HepG2 (cell line): Measurements from ENCODE around the gene UPK1A. TPM values are rescaled to one million over a fixed set of nuclear protein-coding genes. Genes with fewer than 3 reads are reported as not detected.
A peak's percentile ranks its signal among the peaks of the same experiment; 100 is the strongest.

Experiments used
- ATAC-seq: fragments of 200-7000 bp; cut with Tn5 transposase; 3 replicates; pipeline ENCODE4 v1.9.1; 2020; ENCODE audit warnings: mild to moderate bottlenecking, moderate library complexity
- BruUV-seq: library from RNA; stranded (reverse); fragments of 400-500 nt; replicated peaks from 2 replicates; lab custom pipeline; 2021; lab: Mats Ljungman, UMichigan
- CTCF ChIA-PET: fragments of 300-600 bp; formaldehyde crosslinking; extraction: SDS; loops from one replicate; lab custom pipeline; 2021; ENCODE audit warnings: low total read pairs, inconsistent platforms, low intra/inter-chr PET ratio; lab: Yijun Ruan, JAX
- POLR2A ChIA-PET: fragments of 350-600 bp; sonication (Branson Sonifier 250); formaldehyde crosslinking; loops from one replicate; lab custom pipeline; 2020; ENCODE audit warnings: antibody characterized with exemption, inconsistent platforms; lab: Yijun Ruan, JAX
- DNase-seq: peaks from one replicate; pipeline ENCODE4 v3.0.0-alpha.2; 2015; ENCODE audit warnings: low spot score
- FAIRE-seq: peaks from 3 replicates; lab custom pipeline; 2011; peaks lifted over from hg19 to GRCh38; lab: Jason Lieb, UNC
- H2AFZ ChIP-seq: one replicate; pipeline ENCODE4 v1.6.1; 2011; ENCODE audit warnings: low read length, inconsistent platforms
- H3K27ac ChIP-seq: fragments of 300-600 bp; 3 replicates; pipeline ENCODE4 v1.8.0; 2011; ENCODE audit warnings: mixed run types, mild to moderate bottlenecking, mixed read lengths, low read length, inconsistent platforms; ENCODE audit not compliant: insufficient read depth; ENCODE audit errors: extremely low read length
- H3K27me3 ChIP-seq, 2 experiments: fragments of 200-600 bp in 1 of 2; 2 replicates in 1 of 2; 3 replicates in 1 of 2; pipeline versions ENCODE4 v1.6.0 to v1.8.0; 2011; ENCODE audit warnings: low read length in 2 of 2, mild to moderate bottlenecking in 2 of 2, moderate library complexity in 2 of 2, inconsistent platforms in 1 of 2; ENCODE audit not compliant: insufficient read depth in 2 of 2, control insufficient read depth in 1 of 2
- H3K36me3 ChIP-seq, 2 experiments: fragments of 200-600 bp in 1 of 2; replicated peaks in 1 of 2; 2 replicates in 1 of 2; 3 replicates in 1 of 2; pipeline versions ENCODE4 v1.5.1 to v1.8.0; 2011; ENCODE audit warnings: low read length in 2 of 2, inconsistent platforms in 1 of 2; ENCODE audit not compliant: insufficient read depth in 2 of 2, control insufficient read depth in 1 of 2
- H3K4me1 ChIP-seq: 2 replicates; pipeline ENCODE4 v1.5.1; 2012; ENCODE audit warnings: low read length, inconsistent platforms; ENCODE audit not compliant: insufficient read depth
- H3K4me2 ChIP-seq: 2 replicates; pipeline ENCODE4 v1.6.0; 2011; ENCODE audit warnings: low read depth, low read length, inconsistent platforms
- H3K4me3 ChIP-seq, 3 experiments: fragments of 200-600 bp in 1 of 3; sonication (generic), shearing (Covaris generic) in 1 of 3; replicated peaks in 1 of 3; 2 replicates each; pipeline ENCODE4 v1.5.1; 2011 to 2016; ENCODE audit warnings: low read length in 3 of 3, inconsistent platforms in 2 of 3, low read depth in 2 of 3, mild to moderate bottlenecking in 2 of 3, control low read depth in 1 of 3, mixed read lengths in 1 of 3; ENCODE audit not compliant: insufficient read depth in 1 of 3
- H3K79me2 ChIP-seq: one replicate; pipeline ENCODE4 v1.6.1; 2011; ENCODE audit warnings: low read length, inconsistent platforms; ENCODE audit not compliant: insufficient read depth
- H3K9ac ChIP-seq: 2 replicates; pipeline ENCODE4 v1.6.0; 2011; ENCODE audit warnings: mild to moderate bottlenecking, low read depth, low read length, inconsistent platforms; ENCODE audit not compliant: insufficient read depth
- H3K9me3 ChIP-seq: 2 replicates; pipeline ENCODE4 v1.5.1; 2012; ENCODE audit warnings: mild to moderate bottlenecking, low read length
- H4K20me1 ChIP-seq: 2 replicates; pipeline ENCODE4 v1.6.0; 2011; ENCODE audit warnings: inconsistent platforms, mild to moderate bottlenecking, low read length, moderate library complexity; ENCODE audit not compliant: insufficient read depth
- CREM ChIP-seq, 2 experiments: sonication (generic) in 1 of 2; formaldehyde crosslinking in 1 of 2; IDR thresholded peaks; 2 replicates each; pipeline versions ENCODE4 v1.4.0 to v1.6.1; 2016 to 2020; ENCODE audit warnings: antibody characterized with exemption in 1 of 2, mild to moderate bottlenecking in 1 of 2, missing genetic modification reagents in 1 of 2
- MED8 ChIP-seq: sonication (generic); formaldehyde crosslinking; IDR thresholded peaks from 2 replicates; pipeline ENCODE4 v1.8.1; 2023; ENCODE audit warnings: mild to moderate bottlenecking, missing genetic modification reagents; ENCODE audit not compliant: insufficient replicate concordance
- MEF2D ChIP-seq: sonication (generic); formaldehyde crosslinking; IDR thresholded peaks from 2 replicates; pipeline ENCODE4 v1.5.1; 2020; ENCODE audit warnings: mild to moderate bottlenecking, missing genetic modification reagents
- RFXANK ChIP-seq: IDR thresholded peaks from 2 replicates; pipeline ENCODE4 v1.6.1; 2016
- TBX2 ChIP-seq: sonication (generic); formaldehyde crosslinking; IDR thresholded peaks from 2 replicates; pipeline ENCODE4 v1.5.0; 2020; ENCODE audit warnings: missing genetic modification reagents, mild to moderate bottlenecking, borderline replicate concordance
- TGIF2 ChIP-seq: IDR thresholded peaks from 2 replicates; pipeline ENCODE4 v1.6.1; 2016; ENCODE audit warnings: control low read depth, missing compliant biosample characterization
- ZNF224 ChIP-seq: sonication (generic); formaldehyde crosslinking; IDR thresholded peaks from 2 replicates; pipeline ENCODE4 v1.5.0; 2020; ENCODE audit warnings: mild to moderate bottlenecking, missing genetic modification reagents
- ZNF383 ChIP-seq: sonication (generic); formaldehyde crosslinking; IDR thresholded peaks from 2 replicates; pipeline ENCODE4 v1.4.0; 2020; ENCODE audit warnings: missing genetic modification reagents, mild to moderate bottlenecking, borderline replicate concordance
- WGBS: methylation state at CpG from one replicate; pipeline ENCODE4 v1.1.6; 2017; ENCODE audit warnings: low lambda C conversion rate; 5-methylcytosine and 5-hydroxymethylcytosine counted together
- in situ Hi-C: cut with HindIII; loops from 2 replicates; pipeline ENCODE4 v1.10.0; 2017; ENCODE audit warnings: low pct_unique_long_range_greater_than_20kb; ENCODE audit not compliant: extremely low pct_ligation_motif_present
- intact Hi-C: fragments of 100-400 bp; cut with micrococcal nuclease; formaldehyde crosslinking; loops from one replicate; pipeline ENCODE4 v1.10.0; 2022; ENCODE audit not compliant: unreplicated experiment
- polyA plus RNA-seq, 8 experiments: library from polyadenylated mRNA; depleted of rRNA in 3 of 8; stranded (reverse) in 7 of 8; unstranded in 1 of 8; fragments of >200 nt; fragmentation: Illumina TruSeq in 4 of 8; extraction: Trizol in 4 of 8; gene quantifications; 2 replicates each; pipeline versions ENCODE4 v1.2.1 to v1.2.3, GENCODE V29; 2011 to 2016; ENCODE audit warnings: low read depth in 4 of 8, missing spikeins in 1 of 8, mixed read lengths in 1 of 8; ENCODE audit not compliant: insufficient read depth in 1 of 8
- total RNA-seq, 5 experiments: library from RNA; depleted of rRNA; stranded (reverse); fragments of >200 nt; fragmentation: Illumina TruSeq; extraction: Trizol; gene quantifications; 2 replicates each; pipeline ENCODE4 v1.2.3, GENCODE V29; 2016; ENCODE audit warnings: low read depth in 1 of 5
- TF ChIP-seq, protein P1 (sequence below): sonication (generic); formaldehyde crosslinking; IDR thresholded peaks from 2 replicates; pipeline ENCODE4 v1.5.1; 2020; ENCODE audit warnings: missing genetic modification reagents, mild to moderate bottlenecking, borderline replicate concordance
- TF ChIP-seq, protein P2 (sequence below): sonication (generic); formaldehyde crosslinking; conservative IDR thresholded peaks from 2 replicates; pipeline ENCODE4 v1.4.0; 2020; ENCODE audit warnings: mild to moderate bottlenecking, missing genetic modification reagents, moderate library complexity
- TF ChIP-seq, protein P3 (sequence below): IDR thresholded peaks from 2 replicates; pipeline ENCODE4 v1.6.1; 2016; ENCODE audit warnings: mild to moderate bottlenecking
- TF ChIP-seq, protein P4 (sequence below): sonication (generic); formaldehyde crosslinking; IDR thresholded peaks from 2 replicates; pipeline ENCODE4 v1.5.0; 2020; ENCODE audit warnings: missing genetic modification reagents

Gene UPK1A
- total and polyA plus RNA-seq, 2 of the 13 experiments (the other 11 are each of a cell fraction or from before 2014, with no cell fraction given) = 2.9 TPM; not detected in 1

DNA sequence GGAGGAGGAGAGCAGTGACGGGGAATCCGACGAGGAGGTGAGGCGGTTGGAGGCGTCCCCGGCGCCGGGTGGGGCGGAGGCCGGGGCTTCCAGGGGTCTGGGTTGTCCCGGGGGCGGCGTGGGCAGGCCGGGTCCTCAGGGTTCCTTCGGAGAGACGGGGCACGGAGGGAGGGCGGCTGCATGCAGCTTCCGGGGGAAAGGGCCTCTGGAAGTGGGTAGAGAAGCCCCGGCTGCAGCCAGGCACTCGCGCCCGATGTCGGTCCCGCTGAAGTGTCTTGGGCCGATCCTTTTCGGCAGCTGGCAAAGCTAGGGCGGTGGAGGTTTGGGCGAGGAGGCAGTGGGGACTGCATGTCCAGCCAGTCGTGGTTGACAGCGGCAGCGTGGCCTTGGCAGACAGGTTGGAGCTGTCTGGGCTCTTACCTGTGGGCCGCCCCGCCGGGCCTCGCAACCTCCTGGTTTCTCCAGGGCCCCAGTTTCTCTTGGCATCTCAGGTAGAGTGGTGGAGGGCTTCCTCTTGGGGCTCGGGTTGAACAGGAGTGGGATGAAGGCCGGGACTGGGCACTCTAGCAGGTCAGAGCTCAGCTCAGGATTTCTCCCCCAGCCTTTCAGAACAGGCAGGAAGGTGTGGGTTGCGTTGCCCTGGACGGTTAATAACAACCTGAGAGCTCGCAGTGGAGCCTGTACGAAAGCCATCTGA lies 52.2 kb downstream of the UPK1A start (continued):
- TF ChIP-seq TBX2 (CRISPR knock-in tag) = peak; percentile 38; the same call in 1 of the 2 replicates
- TF ChIP-seq CREM (IDR thresholded peaks at IDR 0.05) = no peak
- no peak for TF ChIP-seq CREM (CRISPR knock-in tag; IDR thresholded peaks at IDR 0.05)
- peak; percentile 34; the same call in 1 of the 2 replicates for TF ChIP-seq TGIF2
- peak; percentile 20; the same call in 1 of the 2 replicates for TF ChIP-seq MEF2D (CRISPR knock-in tag)
- TF ChIP-seq, protein P1, sequence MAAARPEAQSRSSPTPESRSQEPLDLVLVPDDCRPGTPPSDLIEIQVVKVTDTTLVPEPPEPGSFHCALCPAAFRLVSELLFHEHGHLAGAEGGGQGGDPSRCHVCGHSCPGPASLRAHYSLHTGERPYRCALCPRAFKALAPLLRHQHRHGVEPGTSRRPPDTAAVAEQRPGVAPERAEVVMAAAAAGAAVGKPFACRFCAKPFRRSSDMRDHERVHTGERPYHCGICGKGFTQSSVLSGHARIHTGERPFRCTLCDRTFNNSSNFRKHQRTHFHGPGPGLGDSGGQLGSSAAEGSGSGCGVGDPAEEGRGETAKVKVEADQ (CRISPR knock-in tag) = peak; percentile 17; the same call in 1 of the 2 replicates
- TF ChIP-seq RFXANK = no peak

DNA sequence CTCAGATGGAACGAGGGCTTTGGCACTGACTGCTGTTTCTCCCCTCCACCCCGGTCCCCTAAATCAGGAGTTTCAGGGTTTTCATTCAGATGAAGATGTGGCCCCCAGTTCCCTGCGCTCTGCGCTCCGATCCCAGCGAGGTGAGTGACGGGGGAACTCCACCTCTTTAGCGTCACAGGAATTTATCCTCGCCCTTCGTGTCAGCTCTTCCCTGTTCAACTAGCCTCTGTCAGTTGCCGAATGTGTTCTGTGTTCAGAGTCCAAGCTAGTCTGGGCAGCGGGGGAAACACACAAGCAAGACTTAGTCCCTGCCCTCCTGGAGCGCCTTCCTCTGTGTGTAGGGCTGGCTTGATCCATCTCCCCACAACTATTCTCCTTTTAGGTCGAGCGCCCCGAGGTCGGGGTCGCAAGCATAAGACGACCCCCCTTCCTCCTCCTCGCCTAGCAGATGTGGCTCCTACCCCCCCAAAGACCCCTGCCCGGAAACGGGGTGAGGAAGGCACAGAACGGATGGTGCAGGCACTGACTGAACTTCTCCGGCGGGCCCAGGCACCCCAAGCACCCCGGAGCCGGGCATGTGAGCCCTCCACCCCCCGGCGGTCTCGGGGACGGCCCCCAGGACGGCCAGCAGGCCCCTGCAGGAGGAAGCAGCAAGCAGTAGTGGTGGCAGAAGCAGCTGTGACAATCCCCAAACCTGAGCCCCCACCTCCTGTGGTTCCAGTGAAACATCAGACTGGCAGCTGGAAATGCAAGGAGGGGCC lies 53.3 kb downstream of the UPK1A start:
- DNase-seq (peak; percentile 89), FAIRE-seq (peak; percentile 92), ATAC-seq (peak; percentile 53)
- in situ Hi-C loops = loop anchor here (5.0 kb wide), 1 partner anchor 172 kb away; the partner anchor contains the start of gene TMEM147
- Histone ChIP-seq H3K79me2 (peaks cover 21% of the 10 kb centered on the region), H3K27me3 (no peaks in the 10 kb centered on the region), H4K20me1 (peaks cover 8% of the 10 kb centered on the region), H2AFZ (no peak overlapping the region), H3K9me3 (no peaks in the 10 kb centered on the region), H3K4me2 (peak overlapping the region; percentile 84), H3K4me1 (peaks cover 28% of the 10 kb centered on the region), H3K4me3 (peak overlapping the region; percentile 93 to 99 (median 97)), H3K36me3 (peaks cover 20 to 40% of the 10 kb centered on the region in 2 experiments), H3K9ac (peak overlapping the region; percentile 88), H3K27ac (peak overlapping the region; percentile 67)
- WGBS = 30% methylated on average over 27 of the region's 32 CpGs
- TSS peak; percentile 44 for BruUV-seq
- POLR2A ChIA-PET = interaction anchor here (1.0 to 4.6 kb wide), 9 partner anchors 10 to 100 kb away, joined by 3 to 69 read pairs (median 4); partner anchors contain the start of genes LIN37, PSENEN and U2AF1L4
- CTCF ChIA-PET = interaction anchor here (7.0 kb wide), 1 partner anchor 25 kb away, joined by 201 read pairs; no protein-coding TSS in a partner anchor
- intact Hi-C loops = loop anchor here (2.0 kb wide), 1 partner anchor 21 kb away; no protein-coding TSS in a partner anchor
- TF ChIP-seq MED8 (CRISPR knock-in tag) = no peak
- TF ChIP-seq, protein P2, sequence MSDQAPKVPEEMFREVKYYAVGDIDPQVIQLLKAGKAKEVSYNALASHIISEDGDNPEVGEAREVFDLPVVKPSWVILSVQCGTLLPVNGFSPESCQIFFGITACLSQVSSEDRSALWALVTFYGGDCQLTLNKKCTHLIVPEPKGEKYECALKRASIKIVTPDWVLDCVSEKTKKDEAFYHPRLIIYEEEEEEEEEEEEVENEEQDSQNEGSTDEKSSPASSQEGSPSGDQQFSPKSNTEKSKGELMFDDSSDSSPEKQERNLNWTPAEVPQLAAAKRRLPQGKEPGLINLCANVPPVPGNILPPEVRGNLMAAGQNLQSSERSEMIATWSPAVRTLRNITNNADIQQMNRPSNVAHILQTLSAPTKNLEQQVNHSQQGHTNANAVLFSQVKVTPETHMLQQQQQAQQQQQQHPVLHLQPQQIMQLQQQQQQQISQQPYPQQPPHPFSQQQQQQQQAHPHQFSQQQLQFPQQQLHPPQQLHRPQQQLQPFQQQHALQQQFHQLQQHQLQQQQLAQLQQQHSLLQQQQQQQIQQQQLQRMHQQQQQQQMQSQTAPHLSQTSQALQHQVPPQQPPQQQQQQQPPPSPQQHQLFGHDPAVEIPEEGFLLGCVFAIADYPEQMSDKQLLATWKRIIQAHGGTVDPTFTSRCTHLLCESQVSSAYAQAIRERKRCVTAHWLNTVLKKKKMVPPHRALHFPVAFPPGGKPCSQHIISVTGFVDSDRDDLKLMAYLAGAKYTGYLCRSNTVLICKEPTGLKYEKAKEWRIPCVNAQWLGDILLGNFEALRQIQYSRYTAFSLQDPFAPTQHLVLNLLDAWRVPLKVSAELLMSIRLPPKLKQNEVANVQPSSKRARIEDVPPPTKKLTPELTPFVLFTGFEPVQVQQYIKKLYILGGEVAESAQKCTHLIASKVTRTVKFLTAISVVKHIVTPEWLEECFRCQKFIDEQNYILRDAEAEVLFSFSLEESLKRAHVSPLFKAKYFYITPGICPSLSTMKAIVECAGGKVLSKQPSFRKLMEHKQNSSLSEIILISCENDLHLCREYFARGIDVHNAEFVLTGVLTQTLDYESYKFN = peak; percentile 50
- TF ChIP-seq, protein P3, sequence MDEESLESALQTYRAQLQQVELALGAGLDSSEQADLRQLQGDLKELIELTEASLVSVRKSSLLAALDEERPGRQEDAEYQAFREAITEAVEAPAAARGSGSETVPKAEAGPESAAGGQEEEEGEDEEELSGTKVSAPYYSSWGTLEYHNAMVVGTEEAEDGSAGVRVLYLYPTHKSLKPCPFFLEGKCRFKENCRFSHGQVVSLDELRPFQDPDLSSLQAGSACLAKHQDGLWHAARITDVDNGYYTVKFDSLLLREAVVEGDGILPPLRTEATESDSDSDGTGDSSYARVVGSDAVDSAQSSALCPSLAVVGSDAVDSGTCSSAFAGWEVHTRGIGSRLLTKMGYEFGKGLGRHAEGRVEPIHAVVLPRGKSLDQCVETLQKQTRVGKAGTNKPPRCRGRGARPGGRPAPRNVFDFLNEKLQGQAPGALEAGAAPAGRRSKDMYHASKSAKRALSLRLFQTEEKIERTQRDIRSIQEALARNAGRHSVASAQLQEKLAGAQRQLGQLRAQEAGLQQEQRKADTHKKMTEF (CRISPR knock-in tag) = 0 out of 2 replicates have a peak, but pooled peaks have one; percentile 31
- TF ChIP-seq, protein P4, sequence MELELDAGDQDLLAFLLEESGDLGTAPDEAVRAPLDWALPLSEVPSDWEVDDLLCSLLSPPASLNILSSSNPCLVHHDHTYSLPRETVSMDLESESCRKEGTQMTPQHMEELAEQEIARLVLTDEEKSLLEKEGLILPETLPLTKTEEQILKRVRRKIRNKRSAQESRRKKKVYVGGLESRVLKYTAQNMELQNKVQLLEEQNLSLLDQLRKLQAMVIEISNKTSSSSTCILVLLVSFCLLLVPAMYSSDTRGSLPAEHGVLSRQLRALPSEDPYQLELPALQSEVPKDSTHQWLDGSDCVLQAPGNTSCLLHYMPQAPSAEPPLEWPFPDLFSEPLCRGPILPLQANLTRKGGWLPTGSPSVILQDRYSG (CRISPR knock-in tag) = no peak
- TF ChIP-seq ZNF224 = no peak
- TF ChIP-seq ZNF383 (CRISPR knock-in tag) = no peak
